DOHH2 (cell line): ENCODE measurements around the gene MCUB.

ENCODE experiments used
- H3F3A ChIP-seq: fragments of 200-600 bp; sonication (generic), shearing (Covaris generic); 2 replicates; pipeline ENCODE4 v1.6.0; 2016; ENCODE audit warnings: antibody characterized with exemption, mild to moderate bottlenecking; ENCODE audit not compliant: control insufficient read depth, insufficient read depth
- H3K27ac ChIP-seq: fragments of 200-600 bp; sonication (generic); 2 replicates; pipeline ENCODE4 v1.5.1; 2014; ENCODE audit warnings: low read depth, mild to moderate bottlenecking, low read length, moderate library complexity
- H3K27me3 ChIP-seq: fragments of 200-600 bp; sonication (generic); 2 replicates; pipeline ENCODE4 v1.6.1; 2014; ENCODE audit warnings: mild to moderate bottlenecking, low read length, mixed read lengths; ENCODE audit not compliant: control insufficient read depth
- H3K36me3 ChIP-seq: fragments of 200-600 bp; sonication (generic); 2 replicates; pipeline ENCODE4 v1.6.1; 2014; ENCODE audit warnings: mild to moderate bottlenecking, low read length, moderate library complexity, mixed read lengths; ENCODE audit not compliant: control insufficient read depth
- H3K4me1 ChIP-seq: fragments of 200-600 bp; sonication (generic); 2 replicates; pipeline ENCODE4 v1.6.1; 2014; ENCODE audit warnings: mild to moderate bottlenecking, low read length, mixed read lengths; ENCODE audit not compliant: control insufficient read depth
- H3K4me2 ChIP-seq: fragments of 200-600 bp; sonication (generic); 2 replicates; pipeline ENCODE4 v1.6.0; 2014; ENCODE audit warnings: mild to moderate bottlenecking, low read length, moderate library complexity
- H3K4me3 ChIP-seq: fragments of 200-600 bp; sonication (generic); 2 replicates; pipeline ENCODE4 v1.5.1; 2014; ENCODE audit warnings: mild to moderate bottlenecking, low read length, mixed read lengths
- H3K79me2 ChIP-seq: fragments of 200-600 bp; sonication (generic); 2 replicates; pipeline ENCODE4 v1.6.1; 2014; ENCODE audit warnings: mild to moderate bottlenecking, low read length, mixed read lengths; ENCODE audit not compliant: control insufficient read depth
- H3K9me2 ChIP-seq: fragments of 200-600 bp; sonication (generic); replicated peaks from 2 replicates; pipeline ENCODE4 v1.6.1; 2014; ENCODE audit warnings: mild to moderate bottlenecking, low read length, mixed read lengths; ENCODE audit not compliant: control insufficient read depth
- H3K9me3 ChIP-seq: fragments of 200-600 bp; sonication (generic); 2 replicates; pipeline ENCODE4 v1.6.1; 2014; ENCODE audit warnings: antibody characterized with exemption, low read length, mixed read lengths; ENCODE audit not compliant: control insufficient read depth, insufficient read depth
- H4K20me1 ChIP-seq: fragments of 200-600 bp; sonication (generic); 2 replicates; pipeline ENCODE4 v1.6.0; 2014; ENCODE audit warnings: low read depth, mild to moderate bottlenecking, antibody characterized with exemption, low read length, moderate library complexity; ENCODE audit not compliant: control insufficient read depth, insufficient read depth
- EZH2phosphoT487 ChIP-seq: fragments of 200-600 bp; sonication (generic); IDR thresholded peaks from 2 replicates; pipeline ENCODE4 v1.6.1; 2017; ENCODE audit warnings: borderline replicate concordance, mild to moderate bottlenecking, antibody characterized with exemption, low read length, moderate library complexity, mixed read lengths
- TF ChIP-seq, protein P1 (sequence below): fragments of 200-600 bp; sonication (generic); IDR thresholded peaks from one replicate; pipeline ENCODE4 v1.5.1; 2014; ENCODE audit warnings: antibody characterized with exemption, mild to moderate bottlenecking, low read depth, low read length; ENCODE audit not compliant: poor library complexity, severe bottlenecking

Gene MCUB

DNA sequence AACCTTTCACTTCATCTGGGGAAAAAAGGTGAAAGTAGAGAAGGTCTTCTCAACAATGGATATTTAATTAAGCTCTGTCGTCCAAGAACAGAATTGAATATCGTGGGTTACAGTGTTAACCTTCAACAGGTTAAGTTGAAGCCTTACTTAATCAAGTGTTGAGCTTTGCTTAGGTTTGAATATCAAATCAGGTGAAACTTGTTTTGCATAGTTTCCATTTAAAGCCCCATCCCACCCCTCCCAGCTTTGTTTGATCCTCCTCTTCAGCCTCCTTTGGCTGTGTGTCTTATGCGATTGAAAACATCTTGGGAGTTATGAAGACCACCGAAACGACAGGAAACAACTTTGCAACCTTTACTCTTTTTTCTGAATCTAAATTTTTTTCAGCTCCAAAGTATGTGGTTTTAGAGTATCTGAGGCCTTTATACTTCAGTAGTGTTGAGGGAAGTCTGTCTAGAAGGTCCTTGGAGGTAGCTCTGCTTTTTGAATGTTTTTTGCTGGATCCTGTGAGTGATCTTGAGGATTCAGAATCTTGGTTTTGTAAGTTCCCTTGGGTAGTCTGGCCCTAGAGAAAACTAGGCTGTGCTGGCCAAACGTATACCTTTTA lies 39.1 kb downstream of the MCUB start:
- Histone ChIP-seq H3K9me2 (no peaks in the 10 kb centered on the region), H3K36me3 (peaks cover 18% of the 10 kb centered on the region), H3K4me1 (no peaks in the 10 kb centered on the region; the same call in 1 of the 2 replicates), H3K27ac (no peak overlapping the region), H3K79me2 (peaks cover 55% of the 10 kb centered on the region), H3F3A (peaks cover 3% of the 10 kb centered on the region; the same call in 1 of the 2 replicates), H3K4me2 (no peak overlapping the region), H3K4me3 (no peak overlapping the region), H4K20me1 (no peaks in the 10 kb centered on the region), H3K27me3 (no peaks in the 10 kb centered on the region), H3K9me3 (peaks cover 13% of the 10 kb centered on the region; the same call in 1 of the 2 replicates)
- TF ChIP-seq, protein P1, sequence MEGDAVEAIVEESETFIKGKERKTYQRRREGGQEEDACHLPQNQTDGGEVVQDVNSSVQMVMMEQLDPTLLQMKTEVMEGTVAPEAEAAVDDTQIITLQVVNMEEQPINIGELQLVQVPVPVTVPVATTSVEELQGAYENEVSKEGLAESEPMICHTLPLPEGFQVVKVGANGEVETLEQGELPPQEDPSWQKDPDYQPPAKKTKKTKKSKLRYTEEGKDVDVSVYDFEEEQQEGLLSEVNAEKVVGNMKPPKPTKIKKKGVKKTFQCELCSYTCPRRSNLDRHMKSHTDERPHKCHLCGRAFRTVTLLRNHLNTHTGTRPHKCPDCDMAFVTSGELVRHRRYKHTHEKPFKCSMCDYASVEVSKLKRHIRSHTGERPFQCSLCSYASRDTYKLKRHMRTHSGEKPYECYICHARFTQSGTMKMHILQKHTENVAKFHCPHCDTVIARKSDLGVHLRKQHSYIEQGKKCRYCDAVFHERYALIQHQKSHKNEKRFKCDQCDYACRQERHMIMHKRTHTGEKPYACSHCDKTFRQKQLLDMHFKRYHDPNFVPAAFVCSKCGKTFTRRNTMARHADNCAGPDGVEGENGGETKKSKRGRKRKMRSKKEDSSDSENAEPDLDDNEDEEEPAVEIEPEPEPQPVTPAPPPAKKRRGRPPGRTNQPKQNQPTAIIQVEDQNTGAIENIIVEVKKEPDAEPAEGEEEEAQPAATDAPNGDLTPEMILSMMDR, result no peak
- no peak for TF ChIP-seq EZH2phosphoT487

DNA sequence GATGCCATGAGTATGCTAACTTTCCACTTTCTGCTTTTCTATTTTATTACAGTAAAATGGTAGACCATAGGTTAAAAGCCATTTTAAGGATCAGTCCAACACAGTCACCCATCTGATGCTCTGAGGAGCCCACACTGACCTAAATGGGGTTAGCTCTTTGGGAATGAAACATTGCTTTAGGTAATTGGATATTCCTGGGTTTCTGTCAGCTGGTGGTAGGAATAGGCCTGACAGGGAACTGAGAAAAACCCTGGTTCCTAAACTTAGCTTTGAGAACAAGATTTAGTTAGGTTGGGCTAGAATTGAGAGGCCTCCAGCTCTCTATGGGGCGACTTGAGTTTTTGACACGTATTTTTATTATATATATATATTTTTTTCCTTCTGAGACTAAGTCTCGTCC lies 40.4 kb downstream of the MCUB start:
- H3K79me2 ChIP-seq, result peaks cover 61% of the 10 kb centered on the region
- H3K4me1 ChIP-seq, result no peaks in the 10 kb centered on the region; the same call in 1 of the 2 replicates
- peaks cover 13% of the 10 kb centered on the region; the same call in 1 of the 2 replicates for H3K9me3 ChIP-seq
- no peak overlapping the region for H3K4me3 ChIP-seq
- no peaks in the 10 kb centered on the region for H3K9me2 ChIP-seq
- H4K20me1 ChIP-seq, result no peaks in the 10 kb centered on the region
- H3F3A ChIP-seq, result peaks cover 3% of the 10 kb centered on the region; the same call in 1 of the 2 replicates
- peaks cover 23% of the 10 kb centered on the region for H3K36me3 ChIP-seq
- no peak overlapping the region for H3K4me2 ChIP-seq
- TF ChIP-seq, protein P1, result no peak
- no peak for TF ChIP-seq EZH2phosphoT487
- H3K27ac ChIP-seq, result no peak overlapping the region
- H3K27me3 ChIP-seq, result no peaks in the 10 kb centered on the region

DNA sequence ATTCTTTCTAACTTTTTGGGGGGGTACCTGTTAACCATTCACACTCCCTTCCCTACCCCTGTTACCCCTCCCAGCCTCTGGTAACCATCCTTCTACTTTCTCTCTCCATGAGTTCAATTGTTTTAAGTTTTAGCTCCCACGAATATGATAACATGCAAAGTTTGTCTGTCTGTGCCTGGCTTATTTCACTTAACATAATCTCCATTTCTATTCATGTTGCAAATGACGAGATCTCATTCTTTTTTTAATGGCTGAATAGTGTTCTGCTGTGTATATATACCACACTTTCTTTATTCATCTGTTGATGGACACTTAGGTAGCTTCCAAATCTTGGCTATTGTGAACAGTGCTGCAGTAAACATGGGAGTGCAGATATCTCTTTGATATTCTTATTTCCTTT lies 41.3 kb downstream of the MCUB start:
- Histone ChIP-seq H3K27ac (no peak overlapping the region), H3K4me2 (no peak overlapping the region), H3K36me3 (peaks cover 23% of the 10 kb centered on the region), H3K4me1 (peaks cover 6% of the 10 kb centered on the region), H3K27me3 (no peaks in the 10 kb centered on the region), H3K9me3 (peaks cover 13% of the 10 kb centered on the region; the same call in 1 of the 2 replicates), H3K79me2 (peaks cover 70% of the 10 kb centered on the region), H3K9me2 (no peaks in the 10 kb centered on the region), H3F3A (peaks cover 3% of the 10 kb centered on the region; the same call in 1 of the 2 replicates), H3K4me3 (no peak overlapping the region), H4K20me1 (no peaks in the 10 kb centered on the region)
- TF ChIP-seq, protein P1, result no peak
- no peak for TF ChIP-seq EZH2phosphoT487
